Ishikawa (cell line): ENCODE measurements around the gene SETD1B.

Source experiments
- CEBPB ChIP-seq: IDR thresholded peaks from 2 replicates; pipeline ENCODE4 v1.6.1; 2012
- CREB1 ChIP-seq: IDR thresholded peaks from 2 replicates; pipeline ENCODE4 v1.6.1; 2012; ENCODE audit warnings: low read depth
- EGR1 ChIP-seq: IDR thresholded peaks from 2 replicates; pipeline ENCODE4 v1.6.1; 2012
- EP300 ChIP-seq: IDR thresholded peaks from 2 replicates; pipeline ENCODE4 v1.6.1; 2012; ENCODE audit warnings: borderline replicate concordance
- FOXM1 ChIP-seq: IDR thresholded peaks from 2 replicates; pipeline ENCODE4 v1.6.1; 2012; ENCODE audit warnings: low read depth, borderline replicate concordance
- NFIC ChIP-seq: IDR thresholded peaks from 2 replicates; pipeline ENCODE4 v1.6.1; 2012
- RAD21 ChIP-seq: IDR thresholded peaks from 2 replicates; pipeline ENCODE4 v1.6.1; 2012; ENCODE audit warnings: low read depth
- TAF1 ChIP-seq: IDR thresholded peaks from 2 replicates; pipeline ENCODE4 v1.6.1; 2012; ENCODE audit warnings: low read depth, mild to moderate bottlenecking
- TCF12 ChIP-seq: IDR thresholded peaks from 2 replicates; pipeline ENCODE4 v1.6.1; 2012; ENCODE audit warnings: low read depth
- TEAD4 ChIP-seq: IDR thresholded peaks from 2 replicates; pipeline ENCODE4 v1.6.1; 2012
- YY1 ChIP-seq: IDR thresholded peaks from 2 replicates; pipeline ENCODE4 v1.6.1; 2012; ENCODE audit warnings: low read depth
- ZBTB7A ChIP-seq: IDR thresholded peaks from 2 replicates; pipeline ENCODE4 v1.6.1; 2012; ENCODE audit warnings: low read depth
- TF ChIP-seq, protein P1 (sequence below): IDR thresholded peaks from 2 replicates; pipeline ENCODE4 v1.6.1; 2012; ENCODE audit warnings: low read depth, mild to moderate bottlenecking
- TF ChIP-seq, protein P2 (sequence below): IDR thresholded peaks from 2 replicates; pipeline ENCODE4 v1.6.1; 2012
- TF ChIP-seq, protein P3 (sequence below): IDR thresholded peaks from 2 replicates; pipeline ENCODE4 v1.6.1; 2012

The SETD1B gene

GRCh38 chr12:121803861-121804416 is at the start of gene SETD1B:
SETD1B (plus strand) TSS chr12:121804009; CDS start chr12:121804738, 729 bp downstream.
- TF ChIP-seq, protein P1, sequence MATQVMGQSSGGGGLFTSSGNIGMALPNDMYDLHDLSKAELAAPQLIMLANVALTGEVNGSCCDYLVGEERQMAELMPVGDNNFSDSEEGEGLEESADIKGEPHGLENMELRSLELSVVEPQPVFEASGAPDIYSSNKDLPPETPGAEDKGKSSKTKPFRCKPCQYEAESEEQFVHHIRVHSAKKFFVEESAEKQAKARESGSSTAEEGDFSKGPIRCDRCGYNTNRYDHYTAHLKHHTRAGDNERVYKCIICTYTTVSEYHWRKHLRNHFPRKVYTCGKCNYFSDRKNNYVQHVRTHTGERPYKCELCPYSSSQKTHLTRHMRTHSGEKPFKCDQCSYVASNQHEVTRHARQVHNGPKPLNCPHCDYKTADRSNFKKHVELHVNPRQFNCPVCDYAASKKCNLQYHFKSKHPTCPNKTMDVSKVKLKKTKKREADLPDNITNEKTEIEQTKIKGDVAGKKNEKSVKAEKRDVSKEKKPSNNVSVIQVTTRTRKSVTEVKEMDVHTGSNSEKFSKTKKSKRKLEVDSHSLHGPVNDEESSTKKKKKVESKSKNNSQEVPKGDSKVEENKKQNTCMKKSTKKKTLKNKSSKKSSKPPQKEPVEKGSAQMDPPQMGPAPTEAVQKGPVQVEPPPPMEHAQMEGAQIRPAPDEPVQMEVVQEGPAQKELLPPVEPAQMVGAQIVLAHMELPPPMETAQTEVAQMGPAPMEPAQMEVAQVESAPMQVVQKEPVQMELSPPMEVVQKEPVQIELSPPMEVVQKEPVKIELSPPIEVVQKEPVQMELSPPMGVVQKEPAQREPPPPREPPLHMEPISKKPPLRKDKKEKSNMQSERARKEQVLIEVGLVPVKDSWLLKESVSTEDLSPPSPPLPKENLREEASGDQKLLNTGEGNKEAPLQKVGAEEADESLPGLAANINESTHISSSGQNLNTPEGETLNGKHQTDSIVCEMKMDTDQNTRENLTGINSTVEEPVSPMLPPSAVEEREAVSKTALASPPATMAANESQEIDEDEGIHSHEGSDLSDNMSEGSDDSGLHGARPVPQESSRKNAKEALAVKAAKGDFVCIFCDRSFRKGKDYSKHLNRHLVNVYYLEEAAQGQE = no peak
- no peak for TF ChIP-seq TCF12
- no peak for TF ChIP-seq FOXM1
- no peak for TF ChIP-seq EGR1
- no peak for TF ChIP-seq CEBPB
- TF ChIP-seq, protein P2, sequence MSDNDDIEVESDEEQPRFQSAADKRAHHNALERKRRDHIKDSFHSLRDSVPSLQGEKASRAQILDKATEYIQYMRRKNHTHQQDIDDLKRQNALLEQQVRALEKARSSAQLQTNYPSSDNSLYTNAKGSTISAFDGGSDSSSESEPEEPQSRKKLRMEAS = 0 out of 2 replicates have a peak, but pooled peaks have one; percentile 4
- TF ChIP-seq TEAD4 = no peak
- no peak for TF ChIP-seq NFIC
- TF ChIP-seq YY1 = no peak
- no peak for TF ChIP-seq CREB1
- TF ChIP-seq TAF1 = peak; percentile 59; the same call in 1 of the 2 replicates

DNA sequence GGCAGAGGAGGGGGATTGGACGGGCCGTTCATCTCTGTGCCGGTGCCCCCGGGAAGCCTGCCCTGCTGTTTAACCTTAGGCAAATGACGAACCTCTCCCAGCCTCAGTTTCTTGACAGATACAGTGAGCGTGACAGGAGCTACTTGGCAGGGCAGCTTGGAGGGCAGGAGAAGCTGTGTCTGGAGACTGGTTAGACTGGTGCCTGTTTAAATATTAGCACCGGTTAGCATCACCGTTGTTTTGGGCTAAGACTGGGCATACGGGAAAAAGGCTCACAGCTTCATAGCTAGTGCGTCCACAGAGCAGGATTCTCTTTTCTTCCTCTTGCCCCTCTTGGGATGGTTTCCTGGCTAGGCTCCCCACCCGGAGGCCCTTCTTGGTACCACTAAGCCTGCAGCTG is 49.0 kb upstream of the SETD1B start:
- TF ChIP-seq CEBPB (no peak), TAF1 (no peak), RAD21 (no peak), NFIC (no peak), EP300 (no peak), FOXM1 (no peak), YY1 (no peak), TCF12 (no peak), ZBTB7A (no peak)
- TF ChIP-seq, protein P3, sequence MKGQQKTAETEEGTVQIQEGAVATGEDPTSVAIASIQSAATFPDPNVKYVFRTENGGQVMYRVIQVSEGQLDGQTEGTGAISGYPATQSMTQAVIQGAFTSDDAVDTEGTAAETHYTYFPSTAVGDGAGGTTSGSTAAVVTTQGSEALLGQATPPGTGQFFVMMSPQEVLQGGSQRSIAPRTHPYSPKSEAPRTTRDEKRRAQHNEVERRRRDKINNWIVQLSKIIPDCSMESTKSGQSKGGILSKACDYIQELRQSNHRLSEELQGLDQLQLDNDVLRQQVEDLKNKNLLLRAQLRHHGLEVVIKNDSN = no peak
- TF ChIP-seq, protein P1 = no peak

GRCh38 chr12:121755591-121755990 is 48.2 kb upstream of the SETD1B start:
- no peak for TF ChIP-seq EP300
- TF ChIP-seq CEBPB = no peak
- TF ChIP-seq, protein P3 = no peak
- TF ChIP-seq, protein P2 = no peak
- no peak for TF ChIP-seq CREB1

GRCh38 chr12:121762269-121762668 is 41.5 kb upstream of the SETD1B start:
- TF ChIP-seq, protein P1 = no peak
- TF ChIP-seq, protein P3 = no peak
- TF ChIP-seq CREB1 (no peak), TCF12 (no peak), YY1 (no peak), EP300 (no peak), TAF1 (no peak), TEAD4 (no peak), FOXM1 (no peak)

- TF ChIP-seq, protein P2 = no peak
- TF ChIP-seq, protein P1 = no peak
- TF ChIP-seq CEBPB = no peak
- TF ChIP-seq, protein P3 = no peak
- TF ChIP-seq RAD21 = no peak
- TF ChIP-seq TEAD4 = no peak
- TF ChIP-seq CREB1 = no peak
- TF ChIP-seq ZBTB7A = no peak
- TF ChIP-seq TAF1 = no peak
- no peak for TF ChIP-seq EGR1
- TF ChIP-seq NFIC = no peak
- no peak for TF ChIP-seq TCF12
- TF ChIP-seq FOXM1 = no peak
- no peak for TF ChIP-seq EP300
- TF ChIP-seq YY1 = no peak
Observed at GRCh38 chr12:121764808-121765207, 39.0 kb upstream of the SETD1B start.
